ENCODE data around the gene TSPEAR.
A peak's percentile ranks its signal among the peaks of the same experiment; 100 is the strongest.

Gene TSPEAR

GRCh38 chr21:44711327-44712202, at the start of gene TSPEAR:
TSPEAR (minus strand) TSS chr21:44711572; CDS start chr21:44711514, 58 bp downstream.
- DNase-seq = peak; percentile 54

GRCh38 chr21:44760376-44760775, 49.0 kb upstream of the TSPEAR start:
- no peak for DNase-seq

GRCh38 chr21:44759628-44760285, 48.4 kb upstream of the TSPEAR start:
- DNase-seq = no peak

GRCh38 chr21:44758781-44759627, 47.6 kb upstream of the TSPEAR start:
- no peak for DNase-seq

GRCh38 chr21:44758141-44758561, 46.8 kb upstream of the TSPEAR start:
- no peak for DNase-seq

GRCh38 chr21:44757731-44758130, 46.4 kb upstream of the TSPEAR start:
- no peak for DNase-seq

- DNase-seq = no peak
Observed at GRCh38 chr21:44756423-44757185, 45.2 kb upstream of the TSPEAR start.

- no peak for DNase-seq
Observed at GRCh38 chr21:44755227-44755626, 43.9 kb upstream of the TSPEAR start.

GRCh38 chr21:44753357-44753756, 42.0 kb upstream of the TSPEAR start:
- no peak for DNase-seq

- DNase-seq = no peak
Observed at GRCh38 chr21:44752671-44753235, 41.4 kb upstream of the TSPEAR start.

- DNase-seq = no peak
Observed at GRCh38 chr21:44751799-44752636, 40.6 kb upstream of the TSPEAR start.

GRCh38 chr21:44751186-44751798, 39.9 kb upstream of the TSPEAR start:
- DNase-seq = no peak

GRCh38 chr21:44750675-44751025, 39.3 kb upstream of the TSPEAR start:
- no peak for DNase-seq

- DNase-seq = no peak
Observed at GRCh38 chr21:44749759-44750674, 38.6 kb upstream of the TSPEAR start.

GRCh38 chr21:44749116-44749758, 37.9 kb upstream of the TSPEAR start:
- no peak for DNase-seq

- DNase-seq = no peak
Observed at GRCh38 chr21:44748621-44749020, 37.2 kb upstream of the TSPEAR start.

GRCh38 chr21:44742418-44743153, 31.2 kb upstream of the TSPEAR start:
- DNase-seq = no peak

GRCh38 chr21:44741921-44742320, 30.5 kb upstream of the TSPEAR start:
- no peak for DNase-seq
